ENCODE results near the gene TMEM200A. TPM values are rescaled to one million over a fixed set of nuclear protein-coding genes. Genes with fewer than 3 reads are reported as not detected.

TMEM200A gene
- total RNA-seq, 1 donor from 2014 or later, result 25.4 TPM

- Mint-ChIP-seq H3K27ac (ENCODE audit: unreplicated experiment) (no peak overlapping the region), H3K4me1 (ENCODE audit: low read depth, unreplicated experiment) (peaks cover 3% of the 10 kb centered on the region), H3K9me3 (ENCODE audit: unreplicated experiment) (no peaks in the 10 kb centered on the region), H3K36me3 (ENCODE audit: unreplicated experiment) (no peaks in the 10 kb centered on the region), H3K27me3 (ENCODE audit: unreplicated experiment) (no peaks in the 10 kb centered on the region), H3K4me3 (ENCODE audit: unreplicated experiment) (no peak overlapping the region)
- no peak for TF ChIP-seq CTCF (IDR thresholded peaks at IDR 0.05; ENCODE audit: partially characterized antibody, unreplicated experiment)
- DNase-seq, result no peak
These were observed 25.1 kb downstream of the TMEM200A start for GRCh38 chr6:130390890-130391289.

DNA sequence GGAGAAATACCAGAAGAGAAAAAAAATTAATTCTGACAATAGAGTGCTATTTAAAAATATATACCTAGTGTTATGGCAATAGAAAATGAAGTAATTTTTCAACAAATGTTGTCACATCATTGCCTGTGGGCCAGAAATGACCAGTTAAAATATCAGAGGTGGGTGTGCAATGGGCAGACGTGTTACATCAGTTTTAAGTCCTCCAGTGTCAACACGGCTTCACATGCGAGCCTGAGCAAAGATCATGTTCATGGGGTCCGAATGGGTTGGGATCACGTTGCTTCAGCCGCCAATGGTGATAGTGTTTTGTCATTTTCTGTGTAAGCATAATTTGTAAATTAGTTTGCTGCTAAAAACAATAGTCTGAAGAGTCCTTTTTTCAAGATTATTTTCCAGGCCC lies 27.5 kb downstream of the TMEM200A start:
- no peak for DNase-seq
- no peak for TF ChIP-seq CTCF (IDR thresholded peaks at IDR 0.05; ENCODE audit: partially characterized antibody, unreplicated experiment)
- H3K4me3 Mint-ChIP-seq (ENCODE audit: unreplicated experiment), result no peak overlapping the region
- no peaks in the 10 kb centered on the region for H3K27me3 Mint-ChIP-seq (ENCODE audit: unreplicated experiment)
- H3K9me3 Mint-ChIP-seq (ENCODE audit: unreplicated experiment), result no peaks in the 10 kb centered on the region
- no peak overlapping the region for H3K27ac Mint-ChIP-seq (ENCODE audit: unreplicated experiment)
- no peaks in the 10 kb centered on the region for H3K4me1 Mint-ChIP-seq (ENCODE audit: low read depth, unreplicated experiment)
- H3K36me3 Mint-ChIP-seq (ENCODE audit: unreplicated experiment), result no peaks in the 10 kb centered on the region

DNA sequence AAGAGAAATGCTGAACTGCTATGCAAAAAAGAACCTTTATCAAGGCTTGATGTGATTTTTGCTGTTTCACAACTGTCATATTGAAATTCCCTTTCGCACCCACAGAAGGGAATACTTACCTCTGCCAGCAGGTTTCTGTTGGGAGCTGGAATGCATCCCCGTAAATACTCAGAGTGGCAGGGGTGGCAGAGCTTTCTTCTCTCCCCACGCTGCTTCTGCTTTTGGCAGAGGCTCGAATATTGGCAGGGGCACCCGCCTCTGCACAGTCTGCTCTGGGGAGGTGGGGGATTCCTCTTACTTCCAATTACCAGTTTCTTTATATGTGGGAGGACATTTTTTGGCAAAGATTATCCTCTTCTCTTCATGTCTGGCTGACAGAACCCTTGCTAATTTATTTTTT lies 28.4 kb downstream of the TMEM200A start:
- H3K9me3 Mint-ChIP-seq (ENCODE audit: unreplicated experiment), result no peaks in the 10 kb centered on the region
- no peak for TF ChIP-seq CTCF (IDR thresholded peaks at IDR 0.05; ENCODE audit: partially characterized antibody, unreplicated experiment)
- H3K27me3 Mint-ChIP-seq (ENCODE audit: unreplicated experiment), result no peaks in the 10 kb centered on the region
- H3K4me3 Mint-ChIP-seq (ENCODE audit: unreplicated experiment), result no peak overlapping the region
- DNase-seq, result no peak
- no peaks in the 10 kb centered on the region for H3K36me3 Mint-ChIP-seq (ENCODE audit: unreplicated experiment)
- H3K4me1 Mint-ChIP-seq (ENCODE audit: low read depth, unreplicated experiment), result no peaks in the 10 kb centered on the region
- H3K27ac Mint-ChIP-seq (ENCODE audit: unreplicated experiment), result no peak overlapping the region

DNA sequence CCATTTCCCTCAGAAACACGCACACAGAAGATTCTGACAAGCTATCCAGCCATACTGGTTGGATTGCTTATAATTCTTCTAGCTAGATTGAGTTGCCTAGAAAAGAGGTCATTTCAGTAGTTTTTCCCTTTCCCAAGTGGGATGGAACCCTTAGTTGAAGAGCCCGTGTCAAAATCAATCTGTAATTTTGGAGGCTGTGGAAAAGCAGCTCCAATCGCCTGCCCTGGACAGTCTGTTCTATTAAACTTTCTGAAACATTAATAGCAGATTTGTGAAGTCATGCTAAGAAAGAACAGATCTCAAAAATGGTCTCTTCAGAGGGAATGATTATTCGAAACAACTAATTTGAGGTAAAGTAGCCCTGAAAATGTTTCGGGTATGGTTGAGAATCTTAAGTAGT lies 29.3 kb downstream of the TMEM200A start:
- no peaks in the 10 kb centered on the region for H3K36me3 Mint-ChIP-seq (ENCODE audit: unreplicated experiment)
- TF ChIP-seq CTCF (IDR thresholded peaks at IDR 0.05; ENCODE audit: partially characterized antibody, unreplicated experiment), result no peak
- H3K4me1 Mint-ChIP-seq (ENCODE audit: low read depth, unreplicated experiment), result no peaks in the 10 kb centered on the region
- no peak overlapping the region for H3K4me3 Mint-ChIP-seq (ENCODE audit: unreplicated experiment)
- H3K27ac Mint-ChIP-seq (ENCODE audit: unreplicated experiment), result no peak overlapping the region
- DNase-seq, result no peak
- H3K27me3 Mint-ChIP-seq (ENCODE audit: unreplicated experiment), result no peaks in the 10 kb centered on the region
- H3K9me3 Mint-ChIP-seq (ENCODE audit: unreplicated experiment), result no peaks in the 10 kb centered on the region

- no peak for TF ChIP-seq CTCF (IDR thresholded peaks at IDR 0.05; ENCODE audit: partially characterized antibody, unreplicated experiment)
- H3K9me3 Mint-ChIP-seq (ENCODE audit: unreplicated experiment), result no peaks in the 10 kb centered on the region
- no peaks in the 10 kb centered on the region for H3K27me3 Mint-ChIP-seq (ENCODE audit: unreplicated experiment)
- H3K4me1 Mint-ChIP-seq (ENCODE audit: low read depth, unreplicated experiment), result no peaks in the 10 kb centered on the region
- no peaks in the 10 kb centered on the region for H3K36me3 Mint-ChIP-seq (ENCODE audit: unreplicated experiment)
- no peak for DNase-seq
- no peak overlapping the region for H3K27ac Mint-ChIP-seq (ENCODE audit: unreplicated experiment)
- no peak overlapping the region for H3K4me3 Mint-ChIP-seq (ENCODE audit: unreplicated experiment)
These were observed 30.9 kb downstream of the TMEM200A start for GRCh38 chr6:130396722-130397121.

All from glutamatergic neuron (in vitro differentiated cells).